ENCODE measurements around the gene CLRN1.

- no peak for TF ChIP-seq POLR2A (IDR thresholded peaks at IDR 0.05)
- no peak for TF ChIP-seq CTCF (IDR thresholded peaks at IDR 0.05)
Observed at GRCh38 chr3:150920236-150920635, 52.3 kb downstream of the CLRN1 start.

All from thyroid gland (tissue), 4 donors.